Lung (tissue), 12 donors: ENCODE results near the gene SPSB3. TPM values are rescaled to one million over a fixed set of nuclear protein-coding genes. Genes with fewer than 3 reads are reported as not detected.

Experiments
- ATAC-seq: fragments of 200-7000 bp; cut with Tn5 transposase; one replicate; pipeline ENCODE4 v1.9.1; 2020; ENCODE audit warnings: moderate number of reproducible peaks; ENCODE audit not compliant: insufficient read depth, low FRiP score
- DNase-seq, 3 donors: peaks; one replicate each; pipeline ENCODE4 v3.0.0-alpha.2; 2013 to 2017
- H3K27ac ChIP-seq, 2 donors: one replicate each; pipeline ENCODE4 v1.5.1; 2013; ENCODE audit warnings: mild to moderate bottlenecking in 2 of 2, moderate library complexity in 2 of 2, control low read depth in 1 of 2, inconsistent platforms in 1 of 2, low read depth in 1 of 2, low read length in 1 of 2
- H3K27me3 ChIP-seq, 3 donors: one replicate each; pipeline ENCODE4 v1.5.1; 2013; ENCODE audit warnings: low read length in 2 of 3; ENCODE audit not compliant: control insufficient read depth in 3 of 3, insufficient read depth in 3 of 3
- H3K36me3 ChIP-seq, 4 donors: one replicate each; pipeline ENCODE4 v1.5.1; 2013; ENCODE audit warnings: low read length in 4 of 4, mild to moderate bottlenecking in 1 of 4, moderate library complexity in 1 of 4; ENCODE audit not compliant: control insufficient read depth in 4 of 4, insufficient read depth in 4 of 4
- H3K4me1 ChIP-seq, 5 donors: one replicate each; pipeline ENCODE4 v1.5.1; 2013; ENCODE audit warnings: low read length in 5 of 5, mild to moderate bottlenecking in 2 of 5, moderate library complexity in 1 of 5; ENCODE audit not compliant: control insufficient read depth in 5 of 5, insufficient read depth in 5 of 5
- H3K4me3 ChIP-seq: one replicate; pipeline ENCODE4 v1.5.1; 2013; ENCODE audit warnings: mild to moderate bottlenecking, control low read depth, moderate library complexity
- H3K9ac ChIP-seq, 2 donors: one replicate each; pipeline ENCODE4 v1.5.1; 2013; ENCODE audit warnings: low read length in 2 of 2, control low read depth in 1 of 2; ENCODE audit not compliant: insufficient read depth in 1 of 2
- H3K9me3 ChIP-seq, 4 donors: one replicate each; pipeline ENCODE4 v1.5.1; 2013; ENCODE audit warnings: low read length in 3 of 4, mild to moderate bottlenecking in 1 of 4, moderate library complexity in 1 of 4; ENCODE audit not compliant: control insufficient read depth in 4 of 4, insufficient read depth in 3 of 4
- CTCF ChIP-seq: IDR thresholded peaks from 2 replicates; pipeline ENCODE4 v1.5.1; 2012; ENCODE audit warnings: mild to moderate bottlenecking; ENCODE audit errors: control extremely low read depth, extremely low read depth
- WGBS, 2 donors: extraction: QIAGEN DNeasy Blood & Tissue Kit; methylation state at CpG; one replicate each; pipeline ENCODE4 v1.1.7; 2013; 5-methylcytosine and 5-hydroxymethylcytosine counted together
- polyA plus RNA-seq, 2 donors: library from polyadenylated mRNA; stranded (reverse); fragments of 200-250 nt; gene quantifications; one replicate each; pipeline ENCODE4 v1.2.1, GENCODE V29; 2013
- total RNA-seq, 2 donors: library from RNA; depleted of rRNA in 1 of 2; stranded (reverse); fragments of >200 nt in 1 of 2; gene quantifications; one replicate each; pipeline ENCODE4 v1.2.1, GENCODE V29; 2014 to 2021
- donor health status: control.
- donor health status: control.
- donor health status: Bipolar disorder and iron deficiency.
- donor health status: healthy.
- donor health status: DM: yes; HTN: yes; CAD: no.

Gene SPSB3
- total and polyA plus RNA-seq, 4 donors = 39.8 to 76.1 (median 50.9) TPM

- no peaks in the 10 kb centered on the region for H3K4me1 ChIP-seq
- peaks cover 7 to 70% (median 15%) of the 10 kb centered on the region in 4 donors for H3K36me3 ChIP-seq
- DNase-seq (no peak), ATAC-seq (no peak)
- no peaks in the 10 kb centered on the region for H3K9me3 ChIP-seq
- 91 to 94% methylated on average over 24 of the region's 24 CpGs for WGBS, 2 donors
- H3K4me3 ChIP-seq = no peak overlapping the region
- no peak overlapping the region for H3K9ac ChIP-seq
- TF ChIP-seq CTCF = no peak
- no peak overlapping the region for H3K27ac ChIP-seq
- H3K27me3 ChIP-seq = no peaks in the 10 kb centered on the region
Observed at GRCh38 chr16:1744338-1744840, 38.0 kb downstream of the SPSB3 start.

GRCh38 chr16:1743376-1744337 lies 38.7 kb downstream of the SPSB3 start:
- no peak overlapping the region for H3K9ac ChIP-seq
- ATAC-seq (no peak), DNase-seq (no peak)
- H3K27ac ChIP-seq = no peak overlapping the region
- peaks cover 7 to 63% (median 12%) of the 10 kb centered on the region in 4 donors for H3K36me3 ChIP-seq
- WGBS, 2 donors = 92 to 93% methylated on average over 32 of the region's 32 CpGs
- no peaks in the 10 kb centered on the region for H3K4me1 ChIP-seq
- H3K4me3 ChIP-seq = no peak overlapping the region
- H3K27me3 ChIP-seq = no peaks in the 10 kb centered on the region
- no peak for TF ChIP-seq CTCF
- H3K9me3 ChIP-seq = no peaks in the 10 kb centered on the region

- Histone ChIP-seq H3K4me3 (no peak overlapping the region), H3K36me3 (peaks cover 3 to 46% (median 12%) of the 10 kb centered on the region in 4 donors), H3K9ac (no peak overlapping the region), H3K27ac (no peak overlapping the region), H3K4me1 (no peaks in the 10 kb centered on the region), H3K9me3 (peaks cover 0 to 2% (median 0%) of the 10 kb centered on the region in 4 donors), H3K27me3 (no peaks in the 10 kb centered on the region)
- no peak for DNase-seq
- WGBS, 2 donors = 96% methylated on average over 17 to 19 of the region's 19 CpGs
- no peak for TF ChIP-seq CTCF
- ATAC-seq = no peak
Observed at GRCh38 chr16:1741553-1742165, 40.7 kb downstream of the SPSB3 start.
